NOMO-1 (cell line): Measurements from ENCODE around the gene YIF1A.
A peak's percentile ranks its signal among the peaks of the same experiment; 100 is the strongest.
"Not testable (repeated sequence)": the region's sequence is repeated elsewhere in the genome, so short reads cannot be mapped to it uniquely, and the experiment has no call there.

Experiments used
- DNase-seq, 2 experiments: peaks; one replicate each; lab custom pipeline; 2025; ENCODE audit not compliant: unreplicated experiment in 2 of 2; lab: John Stamatoyannopoulos, UW

YIF1A gene

DNA sequence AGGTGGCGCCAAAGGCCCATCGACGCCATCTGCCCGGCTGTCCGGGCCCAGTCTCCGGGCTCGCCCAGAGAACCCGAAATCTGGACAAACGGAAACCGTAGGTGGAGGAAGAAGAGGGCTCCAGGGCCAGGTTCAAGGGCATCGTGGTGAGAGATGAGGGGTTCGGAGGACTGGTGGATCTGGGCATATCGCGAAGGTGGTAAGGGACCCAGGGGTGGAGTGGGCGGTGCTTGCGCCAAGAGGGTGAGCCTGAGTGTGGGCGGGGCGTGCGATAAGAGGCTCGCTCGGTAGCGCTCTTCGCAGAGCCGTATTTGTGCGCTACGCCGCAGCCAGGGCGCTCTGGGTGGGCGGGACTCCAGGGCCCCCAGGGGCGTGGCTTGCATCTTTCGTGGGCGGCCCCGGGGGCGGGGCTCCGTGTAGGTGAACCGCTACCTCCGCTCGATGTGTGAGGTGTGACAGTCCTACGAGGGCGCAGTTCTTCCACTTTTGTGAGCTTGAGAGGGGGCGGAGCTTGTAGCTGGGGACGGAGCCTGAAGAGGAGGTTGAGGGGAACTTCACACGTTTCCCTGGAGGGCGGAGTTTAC, 23.1 kb upstream of the YIF1A start:
- peak; percentile 93 to 94 for DNase-seq

DNA sequence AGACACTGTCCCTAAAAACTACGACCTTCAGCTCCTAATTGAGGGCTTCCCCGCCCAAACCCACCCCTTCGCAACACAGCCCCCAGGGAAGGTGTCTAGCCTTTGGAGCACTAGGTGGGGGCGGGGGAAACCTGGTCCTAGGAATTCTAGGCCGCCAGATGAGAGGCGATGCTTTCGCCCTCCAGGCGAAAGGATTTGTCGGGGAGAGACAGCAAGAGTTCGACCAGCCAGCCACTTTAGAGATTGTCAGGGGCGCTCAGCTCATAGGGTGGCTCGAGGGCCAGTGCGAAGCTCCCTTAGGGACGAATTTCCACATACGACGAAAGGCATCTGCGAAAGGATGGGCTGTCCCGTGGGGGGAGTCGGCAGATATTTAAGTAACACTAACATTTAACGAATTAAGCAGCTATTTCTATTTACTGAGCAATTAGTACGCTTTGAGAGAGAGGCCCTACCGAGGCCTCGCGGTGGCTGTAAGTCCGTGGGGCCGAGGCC, 22.6 kb upstream of the YIF1A start:
- no peak for DNase-seq

DNA sequence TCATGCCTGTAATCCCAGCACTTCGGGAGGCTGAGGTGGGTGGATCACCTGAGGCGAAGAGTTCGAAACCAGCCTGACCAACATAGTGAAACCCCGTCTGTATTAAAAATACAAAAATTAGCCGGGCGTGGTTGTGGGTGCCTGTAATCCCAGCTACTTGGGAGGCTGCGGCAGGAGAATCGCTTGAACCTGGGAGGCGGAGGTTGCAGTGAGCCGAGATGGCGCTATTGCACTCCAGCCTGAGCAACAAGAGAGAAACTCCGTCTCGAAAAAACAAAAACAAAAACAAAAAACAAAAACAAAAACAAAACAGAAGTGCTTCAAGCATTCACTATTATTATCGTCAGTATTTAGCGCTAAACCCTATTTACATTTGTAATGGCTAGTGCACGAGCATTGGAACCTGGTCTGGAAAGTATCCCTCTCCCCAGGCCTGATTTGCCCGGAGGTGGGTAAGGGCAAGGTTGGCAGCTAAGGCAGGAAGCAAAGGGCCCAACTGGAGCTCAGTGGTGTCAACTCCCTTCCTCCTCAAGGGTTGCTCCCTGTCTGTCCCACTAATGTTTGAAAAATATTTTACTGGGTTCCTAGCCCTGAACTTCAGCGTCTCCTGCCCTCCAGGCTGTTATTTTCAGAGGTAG, 22.0 kb upstream of the YIF1A start:
- not testable (repeated sequence) for DNase-seq

DNA sequence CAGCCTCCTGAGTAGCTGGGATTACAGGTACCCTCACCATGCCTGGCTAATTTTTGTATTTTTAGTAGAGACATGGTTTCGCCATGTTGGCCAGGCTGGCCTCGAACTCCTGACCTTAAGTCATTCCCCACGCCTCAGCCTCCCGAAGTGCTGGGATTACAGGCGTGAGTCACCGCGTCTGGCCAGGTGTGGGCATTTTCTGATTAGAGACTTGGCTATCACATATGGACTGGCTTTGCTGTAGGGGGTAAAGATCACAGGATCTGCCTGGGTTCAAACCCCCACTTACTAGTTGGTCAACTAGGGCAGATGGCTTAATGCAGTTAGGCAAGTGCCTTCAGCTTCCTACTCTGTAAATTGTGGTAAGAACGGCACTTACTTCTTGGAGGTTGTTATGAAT, 21.4 kb upstream of the YIF1A start:
- DNase-seq, result no peak

DNA sequence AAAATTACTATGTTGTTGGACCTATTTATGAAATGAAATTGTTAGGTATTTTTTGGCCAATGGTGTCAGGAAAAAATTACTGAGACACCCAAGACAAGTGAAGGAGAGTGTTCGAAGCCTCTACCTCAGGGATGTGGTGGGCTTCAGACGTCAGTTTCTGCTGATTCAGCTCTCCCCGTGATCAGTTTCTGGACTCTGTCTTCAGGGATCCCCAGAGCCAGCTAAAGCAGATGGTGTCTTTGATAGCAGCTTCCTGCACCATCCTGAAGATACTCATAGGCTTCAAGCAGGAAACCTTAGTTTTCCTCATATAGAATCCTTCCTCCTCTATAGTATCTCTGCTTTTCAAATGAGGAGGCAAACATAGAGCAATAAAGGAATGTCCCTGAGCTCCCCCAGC, 20.5 kb upstream of the YIF1A start:
- DNase-seq, result no peak

- no peak for DNase-seq
These were observed 13.7 kb upstream of the YIF1A start for GRCh38 chr11:66302656-66303055.

DNA sequence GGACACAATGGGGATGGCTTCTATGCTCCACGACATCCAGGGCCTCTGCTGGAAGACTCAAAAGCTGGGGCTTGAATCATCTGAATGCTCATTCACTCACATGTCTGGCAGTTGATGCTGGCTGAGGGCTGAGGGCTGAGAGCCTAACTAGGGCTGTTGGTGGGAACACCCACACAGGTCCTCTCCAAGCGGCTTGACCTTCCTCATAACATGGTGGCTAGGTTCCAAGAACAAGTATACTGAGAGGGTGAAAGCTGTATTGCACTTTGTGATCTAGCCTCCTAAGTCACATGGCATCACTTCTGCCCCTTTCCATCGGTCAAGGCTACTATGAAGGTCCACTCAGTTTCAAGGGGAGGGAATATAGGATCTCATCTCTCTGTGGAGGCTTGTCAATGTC, 10.2 kb upstream of the YIF1A start:
- no peak for DNase-seq

DNA sequence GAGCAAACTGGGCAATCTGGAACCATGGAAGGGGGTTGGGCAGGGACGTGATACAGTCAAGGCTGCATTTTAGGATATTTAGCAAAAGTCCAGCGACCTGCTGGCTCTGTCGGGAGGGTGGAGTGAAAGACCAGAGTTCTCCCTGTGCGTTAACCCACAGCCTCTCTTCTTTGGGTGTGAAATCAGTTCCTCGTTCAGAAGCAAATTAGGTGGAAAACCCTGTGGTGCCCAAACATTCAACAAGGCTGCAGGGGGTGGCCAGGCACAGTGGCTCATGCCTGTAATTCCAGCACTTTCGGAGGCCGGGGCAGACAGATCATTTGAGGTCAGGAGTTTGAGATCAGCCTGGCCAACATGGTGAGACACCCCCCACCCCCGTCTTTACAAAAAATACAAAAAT, 8.7 kb upstream of the YIF1A start:
- no peak for DNase-seq

DNA sequence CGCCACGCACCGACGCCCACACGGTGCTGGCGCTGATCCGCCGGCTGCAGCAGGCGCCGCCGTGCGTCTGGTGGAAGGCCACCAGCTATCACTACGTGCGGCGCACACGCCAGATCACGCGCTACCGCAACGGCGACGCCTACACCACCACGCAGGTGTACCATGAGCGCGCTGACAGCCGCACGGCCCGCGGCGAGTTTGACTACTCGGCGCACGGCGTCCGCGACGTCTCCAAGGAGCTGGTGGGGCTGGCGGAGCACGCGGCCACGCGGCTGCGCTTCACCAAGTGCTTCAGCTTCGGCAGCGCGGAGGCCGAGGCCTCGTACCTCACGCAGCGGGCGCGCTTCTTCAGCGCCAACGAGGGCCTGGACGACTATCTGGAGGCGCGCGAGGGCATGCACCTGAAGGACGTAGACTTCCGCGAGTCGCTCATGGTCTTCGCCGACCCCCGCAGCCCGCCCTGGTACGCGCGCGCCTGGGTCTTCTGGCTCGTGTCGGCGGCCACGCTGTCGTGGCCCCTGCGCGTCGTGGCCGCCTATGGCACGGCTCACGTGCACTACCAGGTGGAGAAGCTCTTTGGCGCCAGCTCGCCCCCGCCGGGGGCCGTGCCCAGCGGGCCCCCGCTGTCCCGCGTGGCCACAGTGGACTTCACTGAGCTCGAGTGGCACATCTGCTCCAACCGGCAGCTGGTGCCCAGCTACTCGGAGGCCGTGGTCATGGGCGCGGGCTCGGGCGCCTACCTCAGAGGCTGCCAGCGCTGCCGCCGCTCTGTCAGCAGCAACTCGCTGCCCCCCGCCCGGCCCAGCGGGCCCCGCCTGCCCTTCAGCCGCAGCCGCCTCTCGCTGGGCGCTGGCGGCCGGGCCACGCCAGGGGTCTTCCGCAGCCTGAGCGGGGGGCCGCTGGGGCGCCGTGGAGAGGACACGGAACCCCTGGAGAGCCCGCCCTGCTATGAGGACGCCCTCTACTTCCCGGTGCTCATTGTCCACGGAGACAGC, 6.0 kb upstream of the YIF1A start:
- DNase-seq, result no peak

DNA sequence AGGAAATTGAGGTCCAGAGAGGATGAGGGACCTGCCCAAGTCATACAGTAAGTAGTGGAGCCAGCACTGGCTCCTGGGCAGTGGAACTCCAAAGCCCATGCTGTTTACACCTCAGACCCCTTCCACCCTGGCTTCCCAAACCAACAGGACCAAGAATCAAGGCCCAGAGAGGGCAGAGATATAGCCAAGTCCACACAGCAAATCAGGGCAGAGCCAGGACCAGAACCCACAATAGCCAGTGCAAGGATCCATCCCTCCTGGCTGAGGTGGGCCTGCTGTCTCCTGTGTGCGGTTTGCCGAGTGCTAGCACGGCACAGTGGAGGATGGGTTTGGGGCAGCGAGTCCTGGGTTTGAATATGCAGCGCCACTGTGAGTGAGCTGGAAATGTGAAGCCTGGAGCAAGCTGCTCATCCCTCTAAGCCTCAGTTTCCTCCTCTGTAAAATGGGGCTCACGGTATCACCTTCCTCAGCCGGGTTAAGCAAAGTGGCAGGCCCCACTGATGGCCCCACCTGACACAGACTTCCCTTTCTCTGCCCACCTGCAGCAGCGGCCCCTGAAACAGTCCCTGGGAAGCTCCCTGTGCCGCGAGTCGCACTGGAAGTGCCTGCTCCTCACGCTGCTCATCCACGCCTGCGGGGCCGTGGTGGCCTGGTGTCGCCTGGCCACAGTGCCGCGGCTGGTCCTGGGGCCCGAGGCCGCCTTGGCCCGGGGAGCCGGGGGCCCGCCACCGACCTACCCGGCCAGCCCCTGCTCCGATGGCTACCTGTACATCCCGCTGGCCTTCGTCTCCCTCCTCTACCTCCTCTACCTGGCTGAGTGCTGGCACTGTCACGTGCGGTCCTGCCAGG, 5.1 kb upstream of the YIF1A start:
- DNase-seq, result no peak

DNA sequence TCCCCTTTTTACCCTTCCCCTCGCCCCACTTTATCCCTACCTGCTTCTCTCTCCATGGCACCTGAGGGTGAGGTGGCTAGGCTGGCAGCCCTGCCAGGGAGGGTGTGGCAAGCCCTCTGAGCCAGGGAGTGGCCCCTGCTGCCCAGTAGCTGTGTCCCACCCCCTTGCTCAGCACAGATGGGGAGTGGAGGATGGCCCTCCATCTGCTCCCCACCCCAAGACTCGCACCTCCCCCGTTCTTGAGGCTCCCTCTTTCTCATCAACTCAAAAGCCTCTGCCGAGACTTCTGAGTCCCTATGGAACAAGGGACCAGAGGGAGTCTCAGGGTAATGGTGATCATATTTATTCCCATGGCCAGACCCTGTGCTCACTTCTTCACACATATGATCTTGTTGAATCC, 4.4 kb upstream of the YIF1A start:
- no peak for DNase-seq

DNA sequence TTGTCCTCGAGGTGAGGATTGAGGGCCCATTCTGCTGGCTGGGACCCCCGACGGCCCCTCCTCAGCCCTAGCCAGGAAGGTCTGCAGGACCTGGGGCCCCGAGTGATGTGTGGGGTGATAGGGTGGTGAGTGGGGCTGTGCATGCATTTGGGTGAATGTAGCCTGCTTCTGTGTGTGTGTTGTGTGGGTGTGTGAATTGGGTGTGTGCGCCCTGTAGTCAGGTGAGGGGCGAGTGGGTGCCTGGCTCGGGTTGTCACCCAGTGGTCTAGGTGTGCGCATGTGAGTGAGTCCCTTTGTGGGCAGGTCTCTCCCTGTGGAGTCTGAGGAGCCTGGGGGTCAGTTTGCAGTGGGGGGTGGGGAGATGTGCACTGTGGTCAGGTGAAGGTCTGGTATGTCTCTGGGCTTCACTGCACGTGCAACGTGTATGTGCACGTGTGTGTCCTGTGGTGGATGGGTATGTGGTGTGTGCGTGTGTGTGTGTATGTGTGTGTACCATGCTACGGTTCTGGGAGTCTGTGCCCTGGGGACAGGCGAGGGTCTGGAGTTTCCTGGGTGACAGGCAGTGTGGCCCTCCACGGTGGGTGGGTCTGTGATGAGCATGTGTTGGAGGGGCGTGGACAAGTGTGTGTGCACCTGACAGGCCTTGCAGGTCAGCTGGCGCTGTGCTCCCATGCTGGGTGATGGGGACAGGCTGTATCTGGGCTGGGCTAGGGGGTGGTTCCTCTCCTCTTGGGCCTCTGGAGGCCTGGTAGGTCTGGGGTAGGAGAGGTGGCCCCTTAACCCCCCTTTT, 3.8 kb upstream of the YIF1A start:
- DNase-seq, result no peak

- no peak for DNase-seq
These were observed 3.0 kb upstream of the YIF1A start, which contains the start of gene TMEM151A for GRCh38 chr11:66291706-66292542. Gene TMEM151A (plus strand): TSS chr11:66291894. CDS start chr11:66292014, 120 bp downstream.

DNA sequence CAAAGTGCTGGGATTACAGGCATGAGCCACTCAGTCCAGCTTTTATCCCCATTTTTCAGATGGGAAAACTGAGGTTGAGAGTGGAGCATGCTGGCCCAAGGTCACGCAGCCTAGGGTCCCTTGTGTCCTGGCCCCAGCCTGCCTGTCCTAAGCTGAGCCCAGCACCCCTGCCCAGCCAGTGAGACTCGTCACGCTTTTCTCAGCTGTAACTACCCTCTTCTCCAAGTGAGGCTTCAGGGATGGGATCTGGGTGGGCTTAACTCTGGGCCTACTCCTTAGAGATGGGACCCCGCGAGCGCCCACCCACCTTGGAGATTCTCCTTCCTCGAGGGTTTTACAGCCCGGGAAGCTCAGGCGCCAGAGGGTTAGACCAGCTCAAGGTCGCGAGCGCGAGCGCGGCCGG, 2.4 kb upstream of the YIF1A start:
- no peak for DNase-seq

- no peak for DNase-seq
These were observed 1.3 kb upstream of the YIF1A start for GRCh38 chr11:66290330-66290621.

DNA sequence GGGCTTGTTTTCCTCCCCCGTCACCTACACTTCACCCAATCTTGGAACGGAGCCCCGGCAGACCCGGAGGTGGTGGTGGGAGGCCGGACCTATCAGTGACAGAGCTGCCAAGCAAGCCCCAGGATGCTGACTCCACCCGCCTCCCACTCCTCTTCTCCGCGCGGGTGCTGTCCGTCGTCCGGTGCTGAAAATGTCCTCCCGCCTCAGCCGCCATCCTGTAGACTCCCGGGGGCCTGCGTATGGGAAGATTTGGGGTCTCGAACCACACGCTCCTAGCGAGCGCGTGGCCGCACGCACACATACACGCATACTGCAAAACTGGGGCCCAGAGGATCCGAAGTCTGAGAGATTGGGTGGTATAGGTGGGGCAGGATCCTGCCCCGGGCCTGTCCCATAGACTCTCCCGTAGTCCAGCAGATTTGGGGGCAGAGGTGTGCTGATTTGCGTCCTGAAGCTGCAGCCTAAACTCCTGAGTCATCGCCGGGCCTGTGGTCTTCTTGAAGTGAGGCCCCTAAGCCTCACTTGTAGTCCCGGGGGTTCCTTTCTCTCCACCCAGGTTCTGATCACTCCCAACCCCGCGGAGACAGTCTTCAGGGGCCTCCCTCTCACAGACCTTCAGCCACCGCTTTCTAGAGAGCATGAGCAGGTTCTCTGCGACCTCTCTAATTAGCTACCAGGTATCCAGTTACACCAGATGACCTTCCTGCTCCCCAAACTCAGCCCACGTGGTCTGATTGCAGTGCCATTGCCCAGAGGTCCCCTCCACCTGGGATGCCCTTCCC, 796 bp upstream of the YIF1A start:
- peak; percentile 47 to 58 for DNase-seq

DNA sequence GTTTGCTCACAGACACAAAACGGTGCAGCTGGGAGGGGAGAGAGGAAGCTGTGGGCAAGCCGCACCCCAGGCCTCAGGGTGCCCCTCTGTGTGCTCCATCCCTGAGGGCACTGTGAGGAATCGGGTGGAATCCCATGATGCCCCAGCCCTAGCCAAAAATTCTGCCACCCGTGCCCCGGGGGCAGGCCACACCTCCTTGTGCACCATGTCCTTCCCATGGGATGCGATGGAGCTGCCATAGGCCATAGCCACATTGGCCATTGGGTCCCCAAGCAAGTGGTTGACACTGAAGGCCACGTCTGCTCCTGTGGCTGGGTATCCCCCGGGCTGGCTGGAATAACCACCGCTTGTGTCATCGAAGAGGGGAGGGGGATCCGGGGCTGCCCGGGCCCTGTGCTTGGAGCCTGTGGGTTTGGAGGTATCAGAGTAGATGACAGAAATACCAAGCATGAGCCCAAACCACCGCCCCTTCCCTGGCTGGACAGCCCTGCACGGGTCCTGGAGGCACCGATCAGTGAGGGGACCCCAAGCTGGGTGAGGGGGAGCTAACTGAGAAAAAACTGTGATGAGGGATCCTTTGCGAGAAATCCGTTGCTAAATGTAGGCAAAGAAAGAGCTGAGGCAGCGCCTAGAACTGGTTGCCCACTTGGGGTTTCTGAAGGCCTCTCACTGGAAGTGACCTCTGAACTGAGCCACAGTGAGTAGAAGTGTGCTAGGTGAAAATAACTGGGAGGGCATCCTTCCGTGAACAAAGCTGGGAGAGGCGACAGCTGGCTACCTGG, 863 bp downstream of the YIF1A start:
- no peak for DNase-seq
